NB4 (cell line): ENCODE results near the gene RRP36.

ENCODE experiments used
- MYC ChIP-seq: IDR thresholded peaks from 2 replicates; pipeline ENCODE4 v1.6.1; 2011; ENCODE audit warnings: low read depth, low read length
- POLR2A ChIP-seq: IDR thresholded peaks from 2 replicates; pipeline ENCODE4 v1.6.1; 2011; ENCODE audit warnings: mild to moderate bottlenecking; ENCODE audit not compliant: insufficient read length; ENCODE audit errors: extremely low read depth
- TF ChIP-seq, protein P1 (sequence below): IDR thresholded peaks from one replicate; pipeline ENCODE4 v1.5.1; 2012; ENCODE audit warnings: low read depth, low read length
- TF ChIP-seq, protein P2 (sequence below): IDR thresholded peaks from 2 replicates; pipeline ENCODE4 v1.6.1; 2011; ENCODE audit warnings: low read depth, low read length

DNA sequence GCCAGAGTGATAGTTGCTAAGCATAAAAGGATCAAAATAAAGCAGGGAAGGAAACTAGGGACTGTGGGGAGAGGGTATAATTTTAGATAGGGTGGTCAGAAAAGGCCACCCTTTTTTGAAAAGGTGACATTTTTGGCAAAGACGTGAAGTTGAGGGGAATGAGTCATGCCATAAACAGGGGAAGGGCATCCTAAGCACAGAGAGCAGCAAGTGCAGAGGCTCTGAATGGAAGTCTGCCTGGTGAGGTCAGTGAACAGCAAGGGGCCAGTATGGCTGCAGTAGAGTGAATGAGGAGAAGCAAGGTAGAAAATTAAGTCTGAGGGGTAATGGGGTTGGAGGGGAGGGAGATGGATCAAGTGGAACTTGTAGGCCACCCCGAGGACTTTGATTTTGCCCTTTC, 40.4 kb downstream of the RRP36 start:
- TF ChIP-seq, protein P1, sequence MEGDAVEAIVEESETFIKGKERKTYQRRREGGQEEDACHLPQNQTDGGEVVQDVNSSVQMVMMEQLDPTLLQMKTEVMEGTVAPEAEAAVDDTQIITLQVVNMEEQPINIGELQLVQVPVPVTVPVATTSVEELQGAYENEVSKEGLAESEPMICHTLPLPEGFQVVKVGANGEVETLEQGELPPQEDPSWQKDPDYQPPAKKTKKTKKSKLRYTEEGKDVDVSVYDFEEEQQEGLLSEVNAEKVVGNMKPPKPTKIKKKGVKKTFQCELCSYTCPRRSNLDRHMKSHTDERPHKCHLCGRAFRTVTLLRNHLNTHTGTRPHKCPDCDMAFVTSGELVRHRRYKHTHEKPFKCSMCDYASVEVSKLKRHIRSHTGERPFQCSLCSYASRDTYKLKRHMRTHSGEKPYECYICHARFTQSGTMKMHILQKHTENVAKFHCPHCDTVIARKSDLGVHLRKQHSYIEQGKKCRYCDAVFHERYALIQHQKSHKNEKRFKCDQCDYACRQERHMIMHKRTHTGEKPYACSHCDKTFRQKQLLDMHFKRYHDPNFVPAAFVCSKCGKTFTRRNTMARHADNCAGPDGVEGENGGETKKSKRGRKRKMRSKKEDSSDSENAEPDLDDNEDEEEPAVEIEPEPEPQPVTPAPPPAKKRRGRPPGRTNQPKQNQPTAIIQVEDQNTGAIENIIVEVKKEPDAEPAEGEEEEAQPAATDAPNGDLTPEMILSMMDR: no peak
- no peak for TF ChIP-seq POLR2A
- TF ChIP-seq, protein P2, sequence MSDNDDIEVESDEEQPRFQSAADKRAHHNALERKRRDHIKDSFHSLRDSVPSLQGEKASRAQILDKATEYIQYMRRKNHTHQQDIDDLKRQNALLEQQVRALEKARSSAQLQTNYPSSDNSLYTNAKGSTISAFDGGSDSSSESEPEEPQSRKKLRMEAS: no peak
- no peak for TF ChIP-seq MYC
